Measurements from ENCODE around the gene BBOX1.

DNA sequence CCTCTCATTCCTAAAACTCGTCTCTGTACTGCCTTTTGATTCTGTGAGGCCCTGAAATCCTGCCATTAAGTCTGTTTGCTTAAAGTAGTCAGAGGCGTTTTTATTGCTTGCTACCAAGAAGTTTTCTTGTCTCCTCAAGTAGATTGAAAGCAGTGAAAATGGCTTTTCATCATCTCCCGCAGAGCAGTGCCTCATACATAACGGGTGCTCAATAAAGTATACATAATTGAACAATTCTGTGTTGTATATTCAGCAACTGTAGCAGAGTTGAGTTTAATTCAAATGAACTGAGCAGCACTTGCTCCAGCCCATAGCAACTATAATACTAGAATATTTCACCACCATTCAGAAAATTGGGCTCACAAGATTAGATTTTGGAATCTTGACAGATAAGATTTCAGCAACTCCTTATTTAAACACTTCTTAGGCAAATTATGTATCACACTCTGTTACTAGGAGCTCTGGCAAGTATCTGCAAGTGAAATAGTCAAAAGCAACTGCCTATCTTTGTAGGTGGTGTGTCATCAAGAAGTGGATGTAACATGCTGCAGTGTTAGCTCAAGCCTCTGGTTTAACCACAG lies 26.7 kb upstream of the BBOX1 start:
- TF ChIP-seq CTCF (IDR thresholded peaks at IDR 0.05; ENCODE audit: low read depth, low read length, poor library complexity, severe bottlenecking) (no peak), EZH2phosphoT487 (IDR thresholded peaks at IDR 0.05; ENCODE audit: borderline replicate concordance, low read length) (no peak)
